CD4-positive, alpha-beta T cell treated with Interleukin-15 for 1 hour (primary cell): ENCODE results near the gene UBE2H.
"Not testable (repeated sequence)": the region's sequence is repeated elsewhere in the genome, so short reads cannot be mapped to it uniquely, and the experiment has no call there.

ENCODE experiments used
- DNase-seq: peaks from one replicate; pipeline ENCODE4 v3.0.0-alpha.2; 2020

The UBE2H gene

GRCh38 chr7:129804890-129805719, 147.7 kb downstream of the UBE2H start:
- DNase-seq, result no peak

- no peak for DNase-seq
Measured at GRCh38 chr7:129804111-129804889, 148.5 kb downstream of the UBE2H start.

GRCh38 chr7:129803546-129804081, 149.1 kb downstream of the UBE2H start:
- no peak for DNase-seq

GRCh38 chr7:129801882-129802281, 150.9 kb downstream of the UBE2H start:
- DNase-seq, result no peak

GRCh38 chr7:129800901-129801300, 151.9 kb downstream of the UBE2H start:
- no peak for DNase-seq

GRCh38 chr7:129799350-129799955, 153.3 kb downstream of the UBE2H start:
- no peak for DNase-seq

GRCh38 chr7:129798616-129799349, 154.0 kb downstream of the UBE2H start:
- no peak for DNase-seq

- no peak for DNase-seq
Measured at GRCh38 chr7:129797214-129797789, 155.5 kb downstream of the UBE2H start.

GRCh38 chr7:129796186-129796775, 156.5 kb downstream of the UBE2H start:
- no peak for DNase-seq

GRCh38 chr7:129794461-129794860, 158.3 kb downstream of the UBE2H start:
- not testable (repeated sequence) for DNase-seq

- DNase-seq, result no peak
Measured at GRCh38 chr7:129793506-129794310, 159.1 kb downstream of the UBE2H start.

- DNase-seq, result no peak
Measured at GRCh38 chr7:129792721-129793120, 160.0 kb downstream of the UBE2H start.

GRCh38 chr7:129790136-129790535, 162.6 kb downstream of the UBE2H start:
- no peak for DNase-seq

GRCh38 chr7:129789652-129790051, 163.1 kb downstream of the UBE2H start:
- no peak for DNase-seq

- DNase-seq, result no peak
Measured at GRCh38 chr7:129789000-129789399, 163.8 kb downstream of the UBE2H start.

- DNase-seq, result no peak
Measured at GRCh38 chr7:129786825-129787563, 165.8 kb downstream of the UBE2H start.

GRCh38 chr7:129785685-129786514, 166.9 kb downstream of the UBE2H start:
- no peak for DNase-seq

- no peak for DNase-seq
Measured at GRCh38 chr7:129784783-129785684, 167.7 kb downstream of the UBE2H start.
